Thyroid gland (tissue), 4 donors: ENCODE results near the gene CEP131.

Source experiments
- POLR2A ChIP-seq, 2 donors: fragments of 450-650 bp; IDR thresholded peaks; one replicate each; pipeline ENCODE4 v1.6.1; 2017; ENCODE audit warnings: antibody characterized with exemption in 2 of 2, mild to moderate bottlenecking in 2 of 2, moderate library complexity in 1 of 2
- TF ChIP-seq, protein P1 (sequence below), 6 experiments: fragments of 200-600 bp in 3 of 6; fragments of 450-650 bp in 3 of 6; sonication (generic) in 3 of 6; IDR thresholded peaks; one replicate each; pipeline ENCODE4 v1.5.1; 2016 to 2019; ENCODE audit warnings: antibody characterized with exemption in 6 of 6, mild to moderate bottlenecking in 2 of 6, inconsistent platforms in 1 of 6, moderate library complexity in 1 of 6

DNA sequence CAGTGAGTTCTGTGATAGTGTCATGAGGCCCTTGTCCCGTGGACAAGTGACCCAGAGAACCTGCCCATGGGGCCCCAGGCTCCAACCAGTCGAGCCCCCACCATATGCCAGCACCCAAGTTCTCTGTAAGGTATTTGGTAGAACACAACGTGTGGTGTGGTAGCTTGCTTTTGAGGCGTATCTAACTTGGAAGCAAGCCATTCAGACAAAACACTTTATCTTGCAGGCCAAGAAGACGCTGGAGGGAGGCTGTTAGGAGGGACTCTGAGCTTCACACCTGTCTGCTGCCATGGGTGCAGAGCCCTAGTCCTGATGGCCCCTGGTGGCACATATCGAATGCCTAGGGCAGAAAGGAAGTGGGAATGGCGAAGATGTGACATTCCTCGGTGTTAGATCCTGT is 18.0 kb upstream of the CEP131 start:
- TF ChIP-seq, protein P1, sequence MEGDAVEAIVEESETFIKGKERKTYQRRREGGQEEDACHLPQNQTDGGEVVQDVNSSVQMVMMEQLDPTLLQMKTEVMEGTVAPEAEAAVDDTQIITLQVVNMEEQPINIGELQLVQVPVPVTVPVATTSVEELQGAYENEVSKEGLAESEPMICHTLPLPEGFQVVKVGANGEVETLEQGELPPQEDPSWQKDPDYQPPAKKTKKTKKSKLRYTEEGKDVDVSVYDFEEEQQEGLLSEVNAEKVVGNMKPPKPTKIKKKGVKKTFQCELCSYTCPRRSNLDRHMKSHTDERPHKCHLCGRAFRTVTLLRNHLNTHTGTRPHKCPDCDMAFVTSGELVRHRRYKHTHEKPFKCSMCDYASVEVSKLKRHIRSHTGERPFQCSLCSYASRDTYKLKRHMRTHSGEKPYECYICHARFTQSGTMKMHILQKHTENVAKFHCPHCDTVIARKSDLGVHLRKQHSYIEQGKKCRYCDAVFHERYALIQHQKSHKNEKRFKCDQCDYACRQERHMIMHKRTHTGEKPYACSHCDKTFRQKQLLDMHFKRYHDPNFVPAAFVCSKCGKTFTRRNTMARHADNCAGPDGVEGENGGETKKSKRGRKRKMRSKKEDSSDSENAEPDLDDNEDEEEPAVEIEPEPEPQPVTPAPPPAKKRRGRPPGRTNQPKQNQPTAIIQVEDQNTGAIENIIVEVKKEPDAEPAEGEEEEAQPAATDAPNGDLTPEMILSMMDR (IDR thresholded peaks at IDR 0.05): no peak
- no peak for TF ChIP-seq POLR2A (IDR thresholded peaks at IDR 0.05)
